Ovary (tissue), 9 donors: ENCODE measurements around the gene SPRED1. TPM values are rescaled to one million over a fixed set of nuclear protein-coding genes. Genes with fewer than 3 reads are reported as not detected.

Experiments used
- DNase-seq, 5 donors: peaks; one replicate each; pipeline ENCODE4 v3.0.0-alpha.2; 2019 to 2020
- H3K27ac ChIP-seq, 2 donors: fragments of 200-600 bp; one replicate each; pipeline versions ENCODE4 v1.5.1 to v1.8.0; 2019 to 2022
- H3K27me3 ChIP-seq: fragments of 200-600 bp; one replicate; pipeline ENCODE4 v1.8.0; 2022
- H3K36me3 ChIP-seq: fragments of 200-600 bp; sonication (generic); one replicate; pipeline ENCODE4 v1.5.1; 2019
- H3K4me1 ChIP-seq: one replicate; pipeline ENCODE4 v1.8.1; 2013; ENCODE audit warnings: mild to moderate bottlenecking, moderate library complexity; ENCODE audit not compliant: insufficient read depth
- H3K4me3 ChIP-seq: fragments of 200-600 bp; sonication (generic); one replicate; pipeline ENCODE4 v1.5.1; 2017
- H3K9me3 ChIP-seq, 2 donors: fragments of 200-600 bp in 1 of 2; sonication (generic) in 1 of 2; one replicate each; pipeline versions ENCODE4 v1.5.1 to v1.8.1; 2013 to 2019; ENCODE audit warnings: mild to moderate bottlenecking in 1 of 2, moderate library complexity in 1 of 2
- EP300 ChIP-seq: sonication (generic); formaldehyde crosslinking; IDR thresholded peaks from one replicate; pipeline ENCODE4 v1.6.1; 2017; ENCODE audit warnings: antibody characterized with exemption
- POLR2A ChIP-seq: fragments of 450-650 bp; IDR thresholded peaks from one replicate; pipeline ENCODE4 v1.6.1; 2017; ENCODE audit warnings: antibody characterized with exemption, mild to moderate bottlenecking, moderate library complexity
- WGBS, 3 donors: extraction: QIAGEN DNeasy Blood & Tissue Kit in 1 of 3; methylation state at CpG; one replicate each; pipeline versions ENCODE4 v1.1.5 to v1.1.7; 2013 to 2017; 5-methylcytosine and 5-hydroxymethylcytosine counted together
- intact Hi-C, 4 donors: fragments of 100-400 bp; cut with DNase I; formaldehyde crosslinking; loops; one replicate each; pipeline versions ENCODE4 v1.11.0 to v1.15.1; 2022 to 2023
- polyA plus RNA-seq, 2 donors: library from polyadenylated mRNA; stranded (reverse); fragments of 200-250 nt in 1 of 2; fragments of 350-450 nt in 1 of 2; fragmentation: Illumina TruSeq in 1 of 2; extraction: RNeasy Lipid Tissue Mini Kit (QIAGEN cat#74804) in 1 of 2; gene quantifications; one replicate each; pipeline ENCODE4 v1.2.3, GENCODE V29; 2013 to 2014
- total RNA-seq, 7 donors: library from RNA; depleted of rRNA in 2 of 7; stranded (reverse); fragments of >200 nt in 2 of 7; fragmentation: NEBNext Ultra II Directional in 3 of 7; extraction: Animal tissue kit (Norgen Biotek cat#: 25700) in 3 of 7; gene quantifications; one replicate each; pipeline versions ENCODE4 v1.1.0 to v1.2.4, GENCODE V29; 2016 to 2023
- TF ChIP-seq, protein P1 (sequence below), 3 donors: fragments of 450-650 bp in 2 of 3; fragments of 200-600 bp in 1 of 3; IDR thresholded peaks; one replicate each; pipeline versions ENCODE4 v1.5.1 to v1.8.0; 2016 to 2022; ENCODE audit warnings: antibody characterized with exemption in 3 of 3, mild to moderate bottlenecking in 1 of 3
- donor health status: DM: no; HTN: no; CAD: no; lungs with moderate emphysema.
- donor health status: DM: no; HTN: no; CAD: no.
- donor health status: Bipolar disorder and iron deficiency.
- donor health status: DM: yes; HTN: yes; CAD: no.
- donor health status: DM: no; HTN: no; CAD: no.
- donor health status: DM: yes; HTN: yes; CAD: no.

SPRED1 gene
- total and polyA plus RNA-seq, 9 donors, result 8.5 to 30.5 (median 20.4) TPM

DNA sequence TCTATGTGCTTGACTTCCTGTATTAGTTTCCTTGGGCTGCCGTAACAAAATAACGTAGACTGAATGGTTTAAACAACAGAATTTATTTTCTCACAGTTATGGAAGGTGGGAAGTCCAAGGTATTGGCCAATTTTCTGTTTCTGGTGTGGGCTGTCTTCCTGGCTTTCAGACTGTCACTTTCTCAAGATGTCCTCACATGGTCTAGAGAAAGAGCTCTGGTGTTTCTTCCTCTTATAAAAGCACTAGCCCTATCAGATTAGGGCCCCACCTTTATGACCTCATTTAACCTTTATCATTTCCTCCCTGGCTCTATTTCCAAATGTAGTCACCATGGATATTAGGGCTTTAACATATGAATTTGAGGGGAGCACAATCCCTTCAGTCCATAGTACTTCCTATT lies 54.6 kb downstream of the SPRED1 start:
- Histone ChIP-seq H3K27ac (no peak overlapping the region), H3K4me1 (peaks cover under 1% of the 10 kb centered on the region), H3K36me3 (no peaks in the 10 kb centered on the region), H3K4me3 (no peak overlapping the region), H3K9me3 (no peaks in the 10 kb centered on the region), H3K27me3 (no peaks in the 10 kb centered on the region)
- whole genome bisulfite sequencing, 3 donors, result 89 to 96% (median 94%) methylated on average over 2 of the region's 2 CpGs
- no peak for DNase-seq
- TF ChIP-seq, protein P1, sequence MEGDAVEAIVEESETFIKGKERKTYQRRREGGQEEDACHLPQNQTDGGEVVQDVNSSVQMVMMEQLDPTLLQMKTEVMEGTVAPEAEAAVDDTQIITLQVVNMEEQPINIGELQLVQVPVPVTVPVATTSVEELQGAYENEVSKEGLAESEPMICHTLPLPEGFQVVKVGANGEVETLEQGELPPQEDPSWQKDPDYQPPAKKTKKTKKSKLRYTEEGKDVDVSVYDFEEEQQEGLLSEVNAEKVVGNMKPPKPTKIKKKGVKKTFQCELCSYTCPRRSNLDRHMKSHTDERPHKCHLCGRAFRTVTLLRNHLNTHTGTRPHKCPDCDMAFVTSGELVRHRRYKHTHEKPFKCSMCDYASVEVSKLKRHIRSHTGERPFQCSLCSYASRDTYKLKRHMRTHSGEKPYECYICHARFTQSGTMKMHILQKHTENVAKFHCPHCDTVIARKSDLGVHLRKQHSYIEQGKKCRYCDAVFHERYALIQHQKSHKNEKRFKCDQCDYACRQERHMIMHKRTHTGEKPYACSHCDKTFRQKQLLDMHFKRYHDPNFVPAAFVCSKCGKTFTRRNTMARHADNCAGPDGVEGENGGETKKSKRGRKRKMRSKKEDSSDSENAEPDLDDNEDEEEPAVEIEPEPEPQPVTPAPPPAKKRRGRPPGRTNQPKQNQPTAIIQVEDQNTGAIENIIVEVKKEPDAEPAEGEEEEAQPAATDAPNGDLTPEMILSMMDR (IDR thresholded peaks at IDR 0.05), result no peak
- TF ChIP-seq POLR2A (no peak), EP300 (no peak)
- intact Hi-C loops, result no loop called here

DNA sequence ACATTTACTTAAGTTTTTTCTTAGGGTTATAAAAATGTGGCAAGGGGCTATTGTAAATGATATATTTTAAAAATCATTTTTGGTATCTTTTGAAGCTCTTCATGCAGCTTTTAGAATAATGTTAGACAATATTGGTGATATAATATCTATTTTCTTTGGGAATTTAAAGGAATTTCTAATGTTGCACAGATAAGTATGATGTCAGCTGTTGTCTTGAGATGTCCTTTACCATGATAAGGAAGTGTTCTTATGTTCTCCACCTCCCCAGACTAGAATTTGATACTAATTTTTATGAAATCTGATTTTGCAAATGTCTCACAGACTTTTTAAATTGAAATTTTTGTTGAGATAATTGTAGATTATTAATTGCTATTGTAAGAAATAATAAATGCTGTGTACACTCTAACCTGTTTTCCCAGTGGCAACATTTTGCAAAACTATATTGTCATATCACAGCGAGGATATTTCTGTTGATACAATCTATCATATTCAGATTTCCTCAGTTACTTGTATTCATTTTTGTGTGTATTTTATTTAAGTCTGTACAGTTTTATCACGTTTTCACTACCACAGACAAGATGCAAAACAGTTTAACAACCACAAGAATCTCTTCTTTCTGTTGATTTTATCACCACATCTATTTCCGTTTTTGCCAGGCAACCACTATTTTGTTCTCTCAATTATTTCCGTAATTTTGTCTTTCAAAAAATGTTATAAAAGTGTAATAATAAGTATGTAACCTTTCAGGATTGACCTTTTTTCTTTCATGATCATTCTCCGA lies 55.4 kb downstream of the SPRED1 start:
- no peaks in the 10 kb centered on the region for H3K27me3 ChIP-seq
- H3K9me3 ChIP-seq, result no peaks in the 10 kb centered on the region
- H3K27ac ChIP-seq, result no peak overlapping the region
- TF ChIP-seq, protein P1 (IDR thresholded peaks at IDR 0.05), result no peak
- WGBS, 3 donors, result 88 to 91% (median 90%) methylated on average over 5 of the region's 5 CpGs
- peaks cover 2% of the 10 kb centered on the region for H3K4me1 ChIP-seq
- no peak overlapping the region for H3K4me3 ChIP-seq
- intact Hi-C loops, result no loop called here
- DNase-seq, result no peak
- no peaks in the 10 kb centered on the region for H3K36me3 ChIP-seq

DNA sequence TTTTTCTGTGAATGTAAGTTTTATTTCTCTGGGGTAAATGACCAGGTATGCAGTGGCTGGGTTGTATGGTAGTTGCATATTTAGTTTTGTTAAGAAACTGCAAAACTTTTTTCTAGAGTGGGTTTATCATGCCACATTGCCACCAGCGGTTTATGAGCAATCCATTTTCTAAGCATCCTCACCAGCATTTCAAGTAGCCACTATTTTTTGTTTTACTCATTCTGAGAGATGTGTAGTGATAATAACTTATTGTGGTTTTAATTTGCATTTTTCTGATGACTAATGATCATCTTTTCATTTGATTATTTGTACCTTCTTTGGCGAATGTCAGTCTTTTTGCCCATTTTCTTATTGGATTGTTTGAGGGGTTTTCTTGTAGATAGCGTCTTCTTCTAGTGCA lies 56.2 kb downstream of the SPRED1 start:
- peaks cover 2% of the 10 kb centered on the region for H3K4me1 ChIP-seq
- H3K4me3 ChIP-seq, result no peak overlapping the region
- intact Hi-C loops, result no loop called here
- no peaks in the 10 kb centered on the region for H3K9me3 ChIP-seq
- H3K36me3 ChIP-seq, result no peaks in the 10 kb centered on the region
- TF ChIP-seq EP300 (no peak), POLR2A (no peak)
- TF ChIP-seq, protein P1 (IDR thresholded peaks at IDR 0.05), result no peak
- DNase-seq, result no peak
- H3K27me3 ChIP-seq, result no peaks in the 10 kb centered on the region
- no peak overlapping the region for H3K27ac ChIP-seq
- 96 to 99% (median 99%) methylated on average over 3 of the region's 3 CpGs for WGBS, 3 donors

DNA sequence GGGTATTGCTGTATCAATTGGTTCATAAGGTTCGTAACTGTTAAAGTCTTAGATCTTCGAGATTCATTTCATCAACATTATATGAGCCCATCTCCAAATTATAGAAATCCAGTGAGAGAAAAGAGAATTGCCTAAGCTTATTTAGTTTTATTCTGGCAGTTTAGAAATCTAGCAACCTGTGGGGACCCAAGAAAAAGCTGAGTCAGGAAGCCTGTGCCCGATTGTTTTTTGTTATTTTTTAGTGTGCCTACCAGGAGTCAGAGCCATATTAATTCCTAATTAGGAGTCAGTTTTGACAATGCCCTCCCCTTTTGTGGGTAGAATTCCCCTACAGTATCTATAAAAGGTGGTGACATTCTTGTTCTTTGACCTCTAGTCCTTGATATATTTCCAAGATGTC lies 59.6 kb downstream of the SPRED1 start:
- WGBS, 3 donors, result 68 to 80% (median 71%) methylated on average over 3 of the region's 3 CpGs
- Histone ChIP-seq H3K27ac (no peak overlapping the region), H3K27me3 (no peaks in the 10 kb centered on the region), H3K4me1 (peaks cover 2% of the 10 kb centered on the region), H3K4me3 (no peak overlapping the region), H3K36me3 (no peaks in the 10 kb centered on the region), H3K9me3 (no peaks in the 10 kb centered on the region)
- TF ChIP-seq, protein P1 (IDR thresholded peaks at IDR 0.05), result no peak
- TF ChIP-seq POLR2A (no peak), EP300 (no peak)
- intact Hi-C loops, result no loop called here
- no peak for DNase-seq
